Neural cell (in vitro differentiated cells): ENCODE results near the gene TAS2R41.

ENCODE experiments used
- EP300 ChIP-seq: fragments of 450-650 bp; conservative IDR thresholded peaks from 2 replicates; pipeline ENCODE4 v1.6.1; 2014; ENCODE audit warnings: antibody characterized with exemption, mild to moderate bottlenecking, moderate library complexity; ENCODE audit not compliant: poor library complexity, severe bottlenecking
- TF ChIP-seq, protein P1 (sequence below): fragments of 450-650 bp; IDR thresholded peaks from 2 replicates; pipeline ENCODE4 v1.5.1; 2014; ENCODE audit warnings: antibody characterized with exemption, mild to moderate bottlenecking, moderate library complexity; ENCODE audit not compliant: poor library complexity, severe bottlenecking

DNA sequence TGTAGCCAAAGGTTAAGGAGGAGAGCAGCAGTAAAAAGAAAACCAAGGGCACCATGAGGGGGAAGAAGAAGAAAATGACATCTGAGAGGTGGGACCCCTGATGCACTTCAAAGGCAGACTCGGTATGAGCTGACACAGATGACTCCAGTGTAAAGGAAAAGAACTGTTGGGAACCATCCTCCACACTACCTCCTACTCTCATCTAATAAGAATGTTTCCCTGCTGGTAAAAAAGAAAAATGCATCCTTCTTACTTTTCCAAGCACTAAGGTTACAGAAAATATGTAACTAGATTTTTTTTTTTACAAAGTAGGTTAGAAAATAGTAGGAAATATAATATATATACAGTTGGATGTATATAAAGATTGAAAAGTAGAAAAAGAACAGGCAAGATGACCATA is 16.9 kb downstream of the TAS2R41 start:
- TF ChIP-seq, protein P1, sequence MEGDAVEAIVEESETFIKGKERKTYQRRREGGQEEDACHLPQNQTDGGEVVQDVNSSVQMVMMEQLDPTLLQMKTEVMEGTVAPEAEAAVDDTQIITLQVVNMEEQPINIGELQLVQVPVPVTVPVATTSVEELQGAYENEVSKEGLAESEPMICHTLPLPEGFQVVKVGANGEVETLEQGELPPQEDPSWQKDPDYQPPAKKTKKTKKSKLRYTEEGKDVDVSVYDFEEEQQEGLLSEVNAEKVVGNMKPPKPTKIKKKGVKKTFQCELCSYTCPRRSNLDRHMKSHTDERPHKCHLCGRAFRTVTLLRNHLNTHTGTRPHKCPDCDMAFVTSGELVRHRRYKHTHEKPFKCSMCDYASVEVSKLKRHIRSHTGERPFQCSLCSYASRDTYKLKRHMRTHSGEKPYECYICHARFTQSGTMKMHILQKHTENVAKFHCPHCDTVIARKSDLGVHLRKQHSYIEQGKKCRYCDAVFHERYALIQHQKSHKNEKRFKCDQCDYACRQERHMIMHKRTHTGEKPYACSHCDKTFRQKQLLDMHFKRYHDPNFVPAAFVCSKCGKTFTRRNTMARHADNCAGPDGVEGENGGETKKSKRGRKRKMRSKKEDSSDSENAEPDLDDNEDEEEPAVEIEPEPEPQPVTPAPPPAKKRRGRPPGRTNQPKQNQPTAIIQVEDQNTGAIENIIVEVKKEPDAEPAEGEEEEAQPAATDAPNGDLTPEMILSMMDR, result no peak
- TF ChIP-seq EP300, result no peak
